ENCODE results near the gene KIAA1549.

KIAA1549 gene

GRCh38 chr7:138917771-138918170, 63.4 kb downstream of the KIAA1549 start:
- H3K4me3 ChIP-seq (ENCODE audit: low read depth in 1 of 5, low read length in 5 of 5): no peak overlapping the region
- no peaks in the 10 kb centered on the region for H3K4me1 ChIP-seq (ENCODE audit: control insufficient read depth in 5 of 5, insufficient read depth in 5 of 5, low read length in 5 of 5)
- H3K27me3 ChIP-seq (ENCODE audit: control insufficient read depth in 5 of 5, insufficient read depth in 4 of 5, low read length in 5 of 5): no peaks in the 10 kb centered on the region
- no peak overlapping the region for H3K9ac ChIP-seq (ENCODE audit: low read length in 5 of 5)
- peaks cover 0 to 10% (median 5%) of the 10 kb centered on the region in 5 donors for H3K36me3 ChIP-seq (ENCODE audit: control insufficient read depth in 5 of 5, insufficient read depth in 5 of 5, low read length in 5 of 5)
- H3K9me3 ChIP-seq (ENCODE audit: control insufficient read depth in 5 of 5, low read length in 5 of 5): no peaks in the 10 kb centered on the region
- no peak overlapping the region for H3K27ac ChIP-seq (ENCODE audit: low read depth, low read length)

GRCh38 chr7:138916731-138917130, 64.5 kb downstream of the KIAA1549 start:
- Histone ChIP-seq H3K4me1 (ENCODE audit: control insufficient read depth in 5 of 5, insufficient read depth in 5 of 5, low read length in 5 of 5) (no peaks in the 10 kb centered on the region), H3K27me3 (ENCODE audit: control insufficient read depth in 5 of 5, insufficient read depth in 4 of 5, low read length in 5 of 5) (no peaks in the 10 kb centered on the region), H3K9ac (ENCODE audit: low read length in 5 of 5) (no peak overlapping the region), H3K36me3 (ENCODE audit: control insufficient read depth in 5 of 5, insufficient read depth in 5 of 5, low read length in 5 of 5) (peaks cover 0 to 10% (median 5%) of the 10 kb centered on the region in 5 donors), H3K4me3 (ENCODE audit: low read depth in 1 of 5, low read length in 5 of 5) (no peak overlapping the region), H3K9me3 (ENCODE audit: control insufficient read depth in 5 of 5, low read length in 5 of 5) (no peaks in the 10 kb centered on the region), H3K27ac (ENCODE audit: low read depth, low read length) (no peak overlapping the region)

GRCh38 chr7:138916275-138916674, 64.9 kb downstream of the KIAA1549 start:
- Histone ChIP-seq H3K4me3 (ENCODE audit: low read depth in 1 of 5, low read length in 5 of 5) (no peak overlapping the region), H3K27ac (ENCODE audit: low read depth, low read length) (no peak overlapping the region), H3K4me1 (ENCODE audit: control insufficient read depth in 5 of 5, insufficient read depth in 5 of 5, low read length in 5 of 5) (no peaks in the 10 kb centered on the region), H3K27me3 (ENCODE audit: control insufficient read depth in 5 of 5, insufficient read depth in 4 of 5, low read length in 5 of 5) (no peaks in the 10 kb centered on the region), H3K9ac (ENCODE audit: low read length in 5 of 5) (no peak overlapping the region), H3K36me3 (ENCODE audit: control insufficient read depth in 5 of 5, insufficient read depth in 5 of 5, low read length in 5 of 5) (peaks cover 0 to 10% (median 5%) of the 10 kb centered on the region in 5 donors), H3K9me3 (ENCODE audit: control insufficient read depth in 5 of 5, low read length in 5 of 5) (no peaks in the 10 kb centered on the region)

- no peak overlapping the region for H3K9ac ChIP-seq (ENCODE audit: low read length in 5 of 5)
- H3K27ac ChIP-seq (ENCODE audit: low read depth, low read length): no peak overlapping the region
- no peaks in the 10 kb centered on the region for H3K27me3 ChIP-seq (ENCODE audit: control insufficient read depth in 5 of 5, insufficient read depth in 4 of 5, low read length in 5 of 5)
- no peaks in the 10 kb centered on the region for H3K4me1 ChIP-seq (ENCODE audit: control insufficient read depth in 5 of 5, insufficient read depth in 5 of 5, low read length in 5 of 5)
- H3K36me3 ChIP-seq (ENCODE audit: control insufficient read depth in 5 of 5, insufficient read depth in 5 of 5, low read length in 5 of 5): peaks cover 0 to 10% (median 5%) of the 10 kb centered on the region in 5 donors
- no peaks in the 10 kb centered on the region for H3K9me3 ChIP-seq (ENCODE audit: control insufficient read depth in 5 of 5, low read length in 5 of 5)
- H3K4me3 ChIP-seq (ENCODE audit: low read depth in 1 of 5, low read length in 5 of 5): no peak overlapping the region
Observed at GRCh38 chr7:138913783-138914182, 67.4 kb downstream of the KIAA1549 start.

- Histone ChIP-seq H3K27ac (ENCODE audit: low read depth, low read length) (no peak overlapping the region), H3K4me1 (ENCODE audit: control insufficient read depth in 5 of 5, insufficient read depth in 5 of 5, low read length in 5 of 5) (peaks cover 0 to 6% (median 0%) of the 10 kb centered on the region in 5 donors), H3K9me3 (ENCODE audit: control insufficient read depth in 5 of 5, low read length in 5 of 5) (no peaks in the 10 kb centered on the region), H3K9ac (ENCODE audit: low read length in 5 of 5) (no peak overlapping the region), H3K4me3 (ENCODE audit: low read depth in 1 of 5, low read length in 5 of 5) (no peak overlapping the region), H3K27me3 (ENCODE audit: control insufficient read depth in 5 of 5, insufficient read depth in 4 of 5, low read length in 5 of 5) (no peaks in the 10 kb centered on the region), H3K36me3 (ENCODE audit: control insufficient read depth in 5 of 5, insufficient read depth in 5 of 5, low read length in 5 of 5) (peaks cover 0 to 3% (median 0%) of the 10 kb centered on the region in 5 donors)
Observed at GRCh38 chr7:138911007-138911406, 70.2 kb downstream of the KIAA1549 start.

- H3K27ac ChIP-seq (ENCODE audit: low read depth, low read length): no peak overlapping the region
Observed at GRCh38 chr7:138907850-138908249, 73.3 kb downstream of the KIAA1549 start.

GRCh38 chr7:138907201-138907847, 73.9 kb downstream of the KIAA1549 start:
- Histone ChIP-seq H3K36me3 (ENCODE audit: control insufficient read depth in 5 of 5, insufficient read depth in 5 of 5, low read length in 5 of 5) (peaks cover 0 to 9% (median 0%) of the 10 kb centered on the region in 5 donors), H3K9ac (ENCODE audit: low read length in 5 of 5) (no peak overlapping the region), H3K4me3 (ENCODE audit: low read depth in 1 of 5, low read length in 5 of 5) (no peak overlapping the region), H3K27me3 (ENCODE audit: control insufficient read depth in 5 of 5, insufficient read depth in 4 of 5, low read length in 5 of 5) (no peaks in the 10 kb centered on the region), H3K27ac (ENCODE audit: low read depth, low read length) (no peak overlapping the region), H3K4me1 (ENCODE audit: control insufficient read depth in 5 of 5, insufficient read depth in 5 of 5, low read length in 5 of 5) (peaks cover 0 to 10% (median 3%) of the 10 kb centered on the region in 5 donors), H3K9me3 (ENCODE audit: control insufficient read depth in 5 of 5, low read length in 5 of 5) (no peaks in the 10 kb centered on the region)

More at GRCh38 chr7:138907850-138908249, 73.3 kb downstream of the KIAA1549 start:
- Histone ChIP-seq H3K27me3 (ENCODE audit: control insufficient read depth in 5 of 5, insufficient read depth in 4 of 5, low read length in 5 of 5) (no peaks in the 10 kb centered on the region), H3K9me3 (ENCODE audit: control insufficient read depth in 5 of 5, low read length in 5 of 5) (no peaks in the 10 kb centered on the region), H3K4me1 (ENCODE audit: control insufficient read depth in 5 of 5, insufficient read depth in 5 of 5, low read length in 5 of 5) (peaks cover 0 to 10% (median 3%) of the 10 kb centered on the region in 5 donors), H3K36me3 (ENCODE audit: control insufficient read depth in 5 of 5, insufficient read depth in 5 of 5, low read length in 5 of 5) (peaks cover 0 to 9% (median 0%) of the 10 kb centered on the region in 5 donors), H3K4me3 (ENCODE audit: low read depth in 1 of 5, low read length in 5 of 5) (no peak overlapping the region), H3K9ac (ENCODE audit: low read length in 5 of 5) (no peak overlapping the region)

- Histone ChIP-seq H3K9ac (ENCODE audit: low read length in 5 of 5) (no peak overlapping the region), H3K9me3 (ENCODE audit: control insufficient read depth in 5 of 5, low read length in 5 of 5) (no peaks in the 10 kb centered on the region), H3K4me3 (ENCODE audit: low read depth in 1 of 5, low read length in 5 of 5) (no peak overlapping the region), H3K36me3 (ENCODE audit: control insufficient read depth in 5 of 5, insufficient read depth in 5 of 5, low read length in 5 of 5) (peaks cover 0 to 9% (median 0%) of the 10 kb centered on the region in 5 donors), H3K4me1 (ENCODE audit: control insufficient read depth in 5 of 5, insufficient read depth in 5 of 5, low read length in 5 of 5) (peaks cover 0 to 10% (median 3%) of the 10 kb centered on the region in 5 donors), H3K27me3 (ENCODE audit: control insufficient read depth in 5 of 5, insufficient read depth in 4 of 5, low read length in 5 of 5) (no peaks in the 10 kb centered on the region), H3K27ac (ENCODE audit: low read depth, low read length) (no peak overlapping the region)
Observed at GRCh38 chr7:138903859-138904435, 77.2 kb downstream of the KIAA1549 start.

GRCh38 chr7:138903186-138903820, 77.9 kb downstream of the KIAA1549 start:
- Histone ChIP-seq H3K27ac (ENCODE audit: low read depth, low read length) (no peak overlapping the region), H3K9ac (ENCODE audit: low read length in 5 of 5) (no peak overlapping the region), H3K36me3 (ENCODE audit: control insufficient read depth in 5 of 5, insufficient read depth in 5 of 5, low read length in 5 of 5) (peaks cover 0 to 6% (median 0%) of the 10 kb centered on the region in 5 donors), H3K4me1 (ENCODE audit: control insufficient read depth in 5 of 5, insufficient read depth in 5 of 5, low read length in 5 of 5) (peaks cover 0 to 10% (median 3%) of the 10 kb centered on the region in 5 donors), H3K9me3 (ENCODE audit: control insufficient read depth in 5 of 5, low read length in 5 of 5) (no peaks in the 10 kb centered on the region), H3K27me3 (ENCODE audit: control insufficient read depth in 5 of 5, insufficient read depth in 4 of 5, low read length in 5 of 5) (no peaks in the 10 kb centered on the region), H3K4me3 (ENCODE audit: low read depth in 1 of 5, low read length in 5 of 5) (no peak overlapping the region)

- H3K4me1 ChIP-seq (ENCODE audit: control insufficient read depth in 5 of 5, insufficient read depth in 5 of 5, low read length in 5 of 5): peaks cover 0 to 4% (median 3%) of the 10 kb centered on the region in 5 donors
- H3K36me3 ChIP-seq (ENCODE audit: control insufficient read depth in 5 of 5, insufficient read depth in 5 of 5, low read length in 5 of 5): peaks cover 0 to 6% (median 0%) of the 10 kb centered on the region in 5 donors
- H3K27me3 ChIP-seq (ENCODE audit: control insufficient read depth in 5 of 5, insufficient read depth in 4 of 5, low read length in 5 of 5): no peaks in the 10 kb centered on the region
- H3K27ac ChIP-seq (ENCODE audit: low read depth, low read length): no peak overlapping the region
- H3K4me3 ChIP-seq (ENCODE audit: low read depth in 1 of 5, low read length in 5 of 5): no peak overlapping the region
- H3K9me3 ChIP-seq (ENCODE audit: control insufficient read depth in 5 of 5, low read length in 5 of 5): no peaks in the 10 kb centered on the region
- no peak overlapping the region for H3K9ac ChIP-seq (ENCODE audit: low read length in 5 of 5)
Observed at GRCh38 chr7:138902161-138902560, 79.0 kb downstream of the KIAA1549 start.
